Measurements from ENCODE around the gene SAMD3.
A peak's percentile ranks its signal among the peaks of the same experiment; 100 is the strongest.
"Not testable (repeated sequence)": the region's sequence is repeated elsewhere in the genome, so short reads cannot be mapped to it uniquely, and the experiment has no call there.

The SAMD3 gene, protein sequence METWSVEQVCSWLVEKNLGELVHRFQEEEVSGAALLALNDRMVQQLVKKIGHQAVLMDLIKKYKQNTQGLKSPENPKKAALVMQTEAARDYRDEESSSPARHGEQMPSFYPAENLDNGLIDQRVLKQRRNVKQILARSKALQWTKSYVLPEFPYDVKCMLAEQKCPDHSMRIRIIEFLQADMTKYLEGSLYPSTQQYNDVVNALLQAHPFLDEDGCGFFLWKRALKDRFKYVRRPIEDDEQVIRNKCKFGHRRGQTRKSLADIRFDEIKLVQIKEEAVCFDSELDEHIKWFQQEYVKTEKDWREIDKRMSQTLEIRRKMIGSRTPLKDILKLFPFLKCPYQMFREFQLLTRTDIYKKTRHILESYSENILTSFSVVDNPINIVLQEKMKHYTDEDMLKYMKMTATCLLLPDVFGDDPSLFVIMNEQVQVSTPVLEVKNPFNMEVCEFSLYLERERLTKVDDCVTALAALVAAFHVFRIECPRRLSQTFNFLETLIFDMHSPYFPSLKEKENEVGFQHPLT

GRCh38 chr6:130222775-130223174 lies at the start of gene SAMD3:
Gene SAMD3 (minus strand): TSS chr6:130222951. CDS start chr6:130215273, 7,678 bp downstream.
- no peak for TF ChIP-seq CTCF (IDR thresholded peaks at IDR 0.05; ENCODE audit: extremely low read depth, missing control alignments)
- no peak for DNase-seq (ENCODE audit: low spot score)

GRCh38 chr6:130269969-130270635 lies 47.4 kb upstream of the SAMD3 start:
- peak; percentile 41 for DNase-seq (ENCODE audit: low spot score)
- TF ChIP-seq CTCF (IDR thresholded peaks at IDR 0.05; ENCODE audit: extremely low read depth, missing control alignments): no peak

- DNase-seq (ENCODE audit: low spot score): not testable (repeated sequence)
Measured at GRCh38 chr6:130265553-130265952, 42.8 kb upstream of the SAMD3 start.

DNA sequence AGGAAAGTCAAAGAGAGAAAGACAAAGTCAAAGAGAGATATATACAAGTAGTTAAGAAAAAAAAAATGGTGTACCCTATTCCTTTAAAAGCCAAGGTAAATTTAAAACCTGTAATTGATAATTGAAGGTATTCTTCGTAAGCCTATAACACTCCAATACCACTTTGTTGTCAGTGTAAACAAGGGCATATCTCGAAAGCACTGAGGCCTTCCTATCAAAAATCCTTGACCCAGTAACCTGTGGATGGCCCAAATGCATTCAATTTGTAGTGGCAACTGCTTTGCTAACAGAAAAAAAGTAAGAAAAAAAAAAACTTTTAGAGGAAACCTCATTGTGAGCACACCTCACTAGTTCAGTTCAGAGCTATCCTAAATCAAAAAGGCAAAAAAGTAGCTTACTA lies 39.3 kb upstream of the SAMD3 start:
- no peak for TF ChIP-seq CTCF (IDR thresholded peaks at IDR 0.05; ENCODE audit: extremely low read depth, missing control alignments)
- no peak for DNase-seq (ENCODE audit: low spot score)

DNA sequence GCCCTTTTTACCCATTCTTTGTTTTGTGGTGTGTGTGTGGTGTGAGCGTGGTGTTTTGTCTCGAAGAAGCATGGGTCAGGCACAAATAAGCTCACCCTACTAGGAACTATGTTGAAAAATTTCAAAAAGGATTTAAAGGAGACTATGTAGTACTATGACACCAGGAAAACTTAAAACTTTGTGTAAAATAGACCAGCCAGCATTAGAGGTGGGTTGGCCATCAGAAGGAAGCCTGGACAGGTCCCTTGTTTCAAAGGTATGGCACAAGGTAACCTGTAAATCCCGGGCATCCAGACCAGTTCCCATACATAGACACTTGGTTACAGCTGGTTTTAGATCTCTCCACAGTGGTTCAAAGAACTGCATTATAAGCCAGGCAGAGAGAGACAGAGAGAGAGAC lies 38.8 kb upstream of the SAMD3 start:
- not testable (repeated sequence) for DNase-seq (ENCODE audit: low spot score)

- not testable (repeated sequence) for DNase-seq (ENCODE audit: low spot score)
Measured at GRCh38 chr6:130260614-130261241, 38.0 kb upstream of the SAMD3 start.

- DNase-seq (ENCODE audit: low spot score): not testable (repeated sequence)
Measured at GRCh38 chr6:130260050-130260462, 37.3 kb upstream of the SAMD3 start.

DNA sequence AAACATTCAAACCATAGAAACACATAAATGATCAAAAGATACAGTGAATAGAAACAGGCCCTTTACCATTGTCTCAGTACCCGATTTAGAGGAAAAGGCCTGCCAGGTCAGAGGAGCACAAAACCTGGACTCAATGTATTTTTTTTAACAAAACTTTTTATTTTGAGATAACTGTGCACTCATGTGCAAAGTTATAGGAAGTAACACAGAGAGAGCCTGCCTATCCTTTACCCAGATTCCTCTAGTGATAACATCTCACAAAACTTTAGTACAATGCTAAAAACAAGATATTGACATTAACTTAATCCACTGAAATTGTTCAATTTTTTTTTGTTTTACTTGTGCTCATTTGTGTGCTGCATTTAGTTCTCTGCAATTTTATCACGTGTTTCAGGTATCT lies 36.8 kb upstream of the SAMD3 start:
- no peak for DNase-seq (ENCODE audit: low spot score)
- TF ChIP-seq CTCF (IDR thresholded peaks at IDR 0.05; ENCODE audit: extremely low read depth, missing control alignments): no peak

- DNase-seq (ENCODE audit: low spot score): no peak
- TF ChIP-seq CTCF (IDR thresholded peaks at IDR 0.05; ENCODE audit: extremely low read depth, missing control alignments): no peak
Measured at GRCh38 chr6:130259140-130259539, 36.4 kb upstream of the SAMD3 start.
